Right lobe of liver (tissue), 6 donors: ENCODE results near the gene CCDC178. TPM values are rescaled to one million over a fixed set of nuclear protein-coding genes. Genes with fewer than 3 reads are reported as not detected.

ENCODE experiments used
- ATAC-seq, 4 donors: fragments of 200-7000 bp; cut with Tn5 transposase; one replicate each; pipeline ENCODE4 v1.9.1; 2020; ENCODE audit warnings: mild to moderate bottlenecking in 4 of 4, moderate library complexity in 4 of 4
- DNase-seq, 3 donors: peaks; one replicate each; pipeline ENCODE4 v3.0.0-alpha.2; 2020
- H3K27ac ChIP-seq, 3 donors: fragments of 200-600 bp; one replicate each; pipeline ENCODE4 v1.8.0; 2022
- H3K27me3 ChIP-seq, 2 donors: fragments of 200-600 bp; one replicate each; pipeline ENCODE4 v1.8.0; 2022
- H3K36me3 ChIP-seq, 4 donors: fragments of 200-600 bp; sonication (generic) in 1 of 4; one replicate each; pipeline versions ENCODE4 v1.5.1 to v1.8.0; 2017 to 2022; ENCODE audit warnings: control low read depth in 1 of 4
- H3K4me1 ChIP-seq, 4 donors: fragments of 200-600 bp; sonication (generic) in 1 of 4; one replicate each; pipeline versions ENCODE4 v1.5.1 to v1.8.0; 2017 to 2022; ENCODE audit warnings: control low read depth in 1 of 4
- H3K4me3 ChIP-seq, 3 donors: fragments of 200-600 bp; one replicate each; pipeline ENCODE4 v1.8.0; 2022
- H3K9me3 ChIP-seq, 4 donors: fragments of 200-600 bp; sonication (generic) in 1 of 4; one replicate each; pipeline versions ENCODE4 v1.5.1 to v1.8.0; 2017 to 2022; ENCODE audit warnings: control low read depth in 1 of 4
- CTCF ChIP-seq, 4 donors: fragments of 200-600 bp in 3 of 4; fragments of 450-650 bp in 1 of 4; IDR thresholded peaks; one replicate each; pipeline versions ENCODE4 v1.5.1 to v1.8.0; 2016 to 2022; ENCODE audit warnings: antibody characterized with exemption in 4 of 4, mild to moderate bottlenecking in 2 of 4
- POLR2A ChIP-seq: fragments of 450-650 bp; IDR thresholded peaks from one replicate; pipeline ENCODE4 v1.6.1; 2017; ENCODE audit warnings: antibody characterized with exemption, mild to moderate bottlenecking
- WGBS: methylation state at CpG from one replicate; pipeline ENCODE4 v1.1.6; 2018; ENCODE audit warnings: low coverage, low lambda C conversion rate; ENCODE audit not compliant: insufficient coverage; ENCODE audit errors: missing lambda C conversion rate; 5-methylcytosine and 5-hydroxymethylcytosine counted together
- intact Hi-C, 2 donors: fragments of 100-400 bp; cut with DNase I; formaldehyde crosslinking; loops; one replicate each; pipeline versions ENCODE4 v1.11.2 to v1.14.1; 2022
- total RNA-seq, 6 experiments: library from RNA; depleted of rRNA in 2 of 6; stranded (reverse); fragments of >200 nt in 2 of 6; fragmentation: NEBNext Ultra II Directional in 3 of 6; extraction: Animal tissue kit (Norgen Biotek cat#: 25700) in 3 of 6; gene quantifications; one replicate each; pipeline versions ENCODE4 v1.1.0 to v1.2.4, GENCODE V29; 2016 to 2023
- donor health status: DM: no; HTN: yes; CAD: no.
- donor health status: DM: no; HTN: no; CAD: no.
- donor health status: DM: no; HTN: no; CAD: no.
- donor health status: DM: no; HTN: yes; CAD: no.
- donor health status: DM: no; HTN: yes; CAD: no.

The CCDC178 gene
- total RNA-seq, 6 experiments from 2014 or later, result not detected

GRCh38 chr18:33459612-33460011, 19.1 kb upstream of the CCDC178 start:
- ATAC-seq (no peak), DNase-seq (no peak)
- no peaks in the 10 kb centered on the region for H3K4me1 ChIP-seq
- intact Hi-C loops, result no loop called here
- H3K27ac ChIP-seq, result no peak overlapping the region
- H3K27me3 ChIP-seq, result no peaks in the 10 kb centered on the region
- H3K36me3 ChIP-seq, result no peaks in the 10 kb centered on the region
- H3K4me3 ChIP-seq, result no peak overlapping the region
- no peak for TF ChIP-seq CTCF (IDR thresholded peaks at IDR 0.05)
- TF ChIP-seq POLR2A, result no peak
- no peaks in the 10 kb centered on the region for H3K9me3 ChIP-seq

- ATAC-seq, result no peak
- no peaks in the 10 kb centered on the region for H3K4me1 ChIP-seq
- H3K27me3 ChIP-seq, result no peaks in the 10 kb centered on the region
- WGBS, result 4% methylated on average over 1 of the region's 1 CpG
- no peak for DNase-seq
- intact Hi-C loops, result no loop called here
- H3K4me3 ChIP-seq, result no peak overlapping the region
- no peaks in the 10 kb centered on the region for H3K9me3 ChIP-seq
- no peak overlapping the region for H3K27ac ChIP-seq
- no peak for TF ChIP-seq POLR2A
- no peaks in the 10 kb centered on the region for H3K36me3 ChIP-seq
Measured at GRCh38 chr18:33446604-33447003, 6.1 kb upstream of the CCDC178 start.

GRCh38 chr18:33444709-33445108, 4.2 kb upstream of the CCDC178 start:
- DNase-seq (no peak), ATAC-seq (no peak)
- no peak for TF ChIP-seq CTCF (IDR thresholded peaks at IDR 0.05)
- no peak for TF ChIP-seq POLR2A
- Histone ChIP-seq H3K27me3 (no peaks in the 10 kb centered on the region), H3K9me3 (no peaks in the 10 kb centered on the region), H3K36me3 (no peaks in the 10 kb centered on the region), H3K4me3 (no peak overlapping the region), H3K4me1 (peaks cover 0 to 2% (median 0%) of the 10 kb centered on the region in 4 donors), H3K27ac (no peak overlapping the region)
- intact Hi-C loops, result no loop called here
- 56% methylated on average over 2 of the region's 2 CpGs for WGBS

- H3K4me1 ChIP-seq, result no peaks in the 10 kb centered on the region
- H3K9me3 ChIP-seq, result no peaks in the 10 kb centered on the region
- intact Hi-C loops, result no loop called here
- no peak overlapping the region for H3K27ac ChIP-seq
- ATAC-seq (no peak), DNase-seq (no peak)
- H3K27me3 ChIP-seq, result no peaks in the 10 kb centered on the region
- H3K4me3 ChIP-seq, result no peak overlapping the region
- 33% methylated on average over 1 of the region's 1 CpG for WGBS
- TF ChIP-seq POLR2A, result no peak
- H3K36me3 ChIP-seq, result no peaks in the 10 kb centered on the region
Measured at GRCh38 chr18:33432857-33433256, 7.7 kb downstream of the CCDC178 start.

GRCh38 chr18:33427549-33427948, 13.0 kb downstream of the CCDC178 start:
- no peak for ATAC-seq
- WGBS, result 56% methylated on average over 2 of the region's 2 CpGs
- no peak overlapping the region for H3K27ac ChIP-seq

More at GRCh38 chr18:33427549-33427948, 13.0 kb downstream of the CCDC178 start:
- no peak for DNase-seq
- intact Hi-C loops, result no loop called here
- H3K4me1 ChIP-seq, result no peaks in the 10 kb centered on the region
- H3K4me3 ChIP-seq, result no peak overlapping the region
- no peak for TF ChIP-seq POLR2A
- TF ChIP-seq CTCF (IDR thresholded peaks at IDR 0.05), result no peak
- no peaks in the 10 kb centered on the region for H3K36me3 ChIP-seq
- H3K9me3 ChIP-seq, result no peaks in the 10 kb centered on the region
- H3K27me3 ChIP-seq, result no peaks in the 10 kb centered on the region
